Activated CD8-positive, alpha-beta memory T cell treated with anti-CD3 and anti-CD28 coated beads, Interleukin-2, amount 50 U/mL, for 1 hour (primary cell): Measurements from ENCODE around the gene WNT7A.

Experiments used
- DNase-seq: peaks from one replicate; pipeline ENCODE4 v3.0.0-alpha.2; 2020; ENCODE audit errors: extremely low read depth

Gene WNT7A

DNA sequence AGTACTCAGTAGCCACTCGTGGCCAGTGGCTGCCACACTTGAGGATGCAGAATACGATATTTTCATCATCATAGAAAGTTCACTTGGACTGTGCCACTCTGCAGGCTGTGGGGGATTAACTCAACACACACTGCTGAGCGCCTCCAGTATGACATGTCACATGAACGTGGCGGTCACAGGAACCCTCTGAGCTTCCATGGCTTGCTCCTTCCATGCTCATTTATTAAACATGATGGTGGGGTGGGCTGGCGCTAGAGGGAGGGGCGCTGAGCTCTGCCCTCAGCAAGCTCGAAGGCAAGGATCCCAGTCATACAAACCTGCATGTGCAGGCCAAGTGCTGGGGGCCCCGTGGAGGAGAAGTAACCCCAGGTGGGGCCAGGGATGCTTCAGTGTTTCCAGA, 85.5 kb downstream of the WNT7A start:
- no peak for DNase-seq

DNA sequence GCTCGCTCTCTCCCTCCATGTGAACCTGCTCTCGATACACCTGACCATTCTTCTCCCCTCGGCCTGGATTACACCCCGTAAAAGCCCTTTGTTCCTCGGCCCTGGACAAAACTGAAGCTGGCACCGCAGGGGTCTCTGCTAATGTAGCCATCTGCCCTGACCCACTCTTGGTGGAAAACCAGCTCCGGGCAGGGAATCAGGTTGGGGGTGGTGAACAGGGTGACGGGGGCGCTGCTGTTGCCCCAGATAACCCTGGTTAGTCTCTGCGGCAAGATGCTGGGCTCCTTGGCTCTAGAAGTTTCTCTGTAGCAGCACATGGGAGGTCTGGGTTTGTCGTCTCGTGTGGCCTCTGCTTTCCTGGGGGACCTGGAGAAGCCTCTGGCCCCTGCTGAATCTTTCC, 86.4 kb downstream of the WNT7A start:
- no peak for DNase-seq

DNA sequence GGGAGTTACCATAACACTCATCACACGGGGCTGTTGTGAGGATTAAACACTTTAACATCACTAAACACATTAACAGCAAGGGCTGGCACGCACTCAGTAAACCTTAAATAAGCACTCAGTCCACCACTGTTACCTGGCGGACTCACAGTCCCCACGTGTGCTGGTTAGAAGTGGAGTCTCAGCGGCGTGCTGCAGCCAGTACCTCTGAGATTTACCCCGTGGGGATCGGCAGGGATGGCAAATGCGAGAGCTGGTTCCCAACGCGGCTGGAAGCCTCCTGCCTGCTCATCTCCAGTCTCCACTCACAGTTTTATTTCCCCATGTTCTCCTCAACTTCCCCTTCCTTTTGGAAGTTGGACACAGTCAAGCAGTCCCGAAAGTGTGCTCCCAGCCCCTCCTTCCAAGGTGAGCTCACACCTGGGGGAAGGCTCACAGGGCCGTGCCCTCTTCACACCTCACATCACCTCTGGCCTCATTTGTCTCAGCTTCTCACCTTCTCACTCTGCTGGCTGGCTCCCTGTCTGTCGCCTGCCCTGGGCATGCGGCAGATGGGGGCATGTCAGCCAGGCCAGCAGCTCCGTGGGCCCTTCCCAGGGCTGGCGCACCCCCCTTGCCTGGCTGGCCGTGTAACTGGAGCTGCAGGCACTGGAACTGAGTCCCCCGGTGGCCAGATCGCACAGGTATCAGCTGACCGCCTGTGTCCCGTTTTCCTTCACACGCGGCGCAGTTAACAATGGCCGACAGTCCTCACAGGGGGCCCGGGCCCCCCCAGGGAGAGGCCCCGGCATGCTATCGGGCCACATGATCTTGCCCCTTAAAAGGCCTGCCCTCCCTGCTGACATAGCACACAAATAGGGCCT, 87.1 kb downstream of the WNT7A start:
- DNase-seq, result no peak

DNA sequence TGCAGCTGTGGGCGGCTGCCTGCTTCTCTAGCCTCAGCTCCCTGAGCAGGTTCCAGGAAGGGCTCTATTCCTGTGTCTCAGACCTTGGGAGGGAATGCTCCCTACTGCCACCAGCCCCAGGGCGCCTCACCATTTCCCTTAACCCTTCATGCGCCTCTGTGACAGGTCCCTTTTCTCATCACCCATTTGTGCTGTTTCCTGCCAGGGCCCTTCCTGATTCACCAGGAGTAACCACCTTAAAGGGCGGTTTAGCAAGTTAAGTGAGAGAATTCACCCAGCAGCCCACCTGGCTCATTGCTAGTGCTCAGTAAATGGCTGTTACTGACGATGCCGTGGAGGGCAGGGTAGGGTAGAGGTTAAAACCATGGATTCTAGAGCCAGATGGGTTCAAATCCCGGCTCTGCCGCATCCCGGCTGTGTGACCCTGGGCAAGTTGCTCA, 87.8 kb downstream of the WNT7A start:
- DNase-seq, result no peak

DNA sequence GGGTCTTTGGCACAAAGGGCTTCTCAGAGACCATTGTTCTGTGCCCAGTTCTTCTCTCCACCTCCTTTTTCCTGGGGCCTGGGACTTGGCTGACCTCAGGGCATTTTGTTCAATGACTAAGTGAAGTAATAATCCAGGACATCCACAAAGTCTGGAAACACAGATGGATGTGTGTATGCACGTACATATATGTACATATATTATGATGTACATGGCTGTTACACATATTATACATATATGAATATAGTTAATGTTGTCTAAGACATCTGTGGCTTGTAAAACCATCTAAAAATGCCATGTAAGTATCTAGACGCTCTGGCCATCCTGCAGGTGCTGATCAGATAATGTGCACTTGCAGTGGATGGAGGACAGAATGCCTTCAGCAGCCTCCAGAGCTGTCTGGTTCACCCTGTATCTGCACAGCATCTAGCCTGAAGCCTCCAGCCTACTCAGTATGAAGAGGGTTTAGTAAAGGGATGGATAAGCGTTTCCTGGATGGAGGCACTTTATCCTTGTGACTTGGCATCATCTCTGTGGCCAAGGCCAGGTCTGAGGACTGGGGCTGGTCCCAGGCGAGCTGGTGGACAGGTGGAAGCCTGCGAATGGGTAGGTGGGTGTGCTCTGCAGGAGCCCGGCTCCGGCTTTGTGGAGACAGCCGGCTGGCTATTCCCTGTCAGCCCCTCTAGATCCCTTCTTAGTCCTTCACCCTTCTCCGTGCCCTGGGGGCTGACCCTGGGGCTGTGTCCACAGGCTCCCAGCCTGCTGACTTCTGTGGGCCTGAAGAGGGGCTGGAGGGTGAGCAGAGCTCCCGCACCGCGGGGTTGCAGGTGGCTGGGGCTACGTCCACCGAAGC, 88.4 kb downstream of the WNT7A start:
- no peak for DNase-seq

DNA sequence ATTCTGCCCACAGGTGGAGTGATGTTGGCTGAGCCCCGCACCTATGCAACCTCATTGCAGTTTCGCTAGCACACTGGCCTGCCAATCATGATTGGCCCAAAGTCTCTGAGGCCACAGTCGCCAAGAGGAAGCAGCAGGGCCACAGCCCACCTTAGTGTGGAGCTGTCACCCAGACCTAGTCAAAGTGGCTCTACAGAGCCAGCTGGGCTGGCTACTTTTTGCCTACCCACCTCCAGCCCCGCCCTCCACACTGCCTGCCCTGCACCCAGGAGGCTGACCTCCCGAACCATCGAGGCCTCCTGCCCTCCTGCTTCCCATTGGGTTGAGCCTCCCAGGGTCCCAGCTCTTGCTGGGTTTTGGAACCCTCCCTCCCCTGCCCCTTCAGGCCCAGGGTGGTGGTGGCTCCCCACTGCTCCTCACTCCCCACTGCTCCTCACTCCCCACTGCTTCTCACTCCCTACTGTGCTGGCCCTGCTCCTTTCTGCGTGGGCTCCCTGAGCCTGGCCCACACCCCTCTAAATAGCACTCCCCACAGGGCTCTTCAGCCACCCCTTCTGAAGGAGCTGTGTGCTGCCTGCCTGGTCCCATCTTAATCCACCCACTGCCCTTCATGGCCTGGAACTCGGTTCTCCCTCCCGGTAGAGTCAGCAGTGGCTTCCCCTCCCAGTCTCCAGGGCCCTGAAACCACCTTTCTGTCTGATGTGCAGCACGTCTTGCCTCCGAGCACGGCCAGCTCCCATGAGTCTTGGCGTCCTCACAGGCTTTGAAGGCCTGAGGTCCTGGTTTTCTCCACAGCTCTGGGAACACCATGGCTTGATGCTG, 89.3 kb downstream of the WNT7A start:
- DNase-seq, result no peak

DNA sequence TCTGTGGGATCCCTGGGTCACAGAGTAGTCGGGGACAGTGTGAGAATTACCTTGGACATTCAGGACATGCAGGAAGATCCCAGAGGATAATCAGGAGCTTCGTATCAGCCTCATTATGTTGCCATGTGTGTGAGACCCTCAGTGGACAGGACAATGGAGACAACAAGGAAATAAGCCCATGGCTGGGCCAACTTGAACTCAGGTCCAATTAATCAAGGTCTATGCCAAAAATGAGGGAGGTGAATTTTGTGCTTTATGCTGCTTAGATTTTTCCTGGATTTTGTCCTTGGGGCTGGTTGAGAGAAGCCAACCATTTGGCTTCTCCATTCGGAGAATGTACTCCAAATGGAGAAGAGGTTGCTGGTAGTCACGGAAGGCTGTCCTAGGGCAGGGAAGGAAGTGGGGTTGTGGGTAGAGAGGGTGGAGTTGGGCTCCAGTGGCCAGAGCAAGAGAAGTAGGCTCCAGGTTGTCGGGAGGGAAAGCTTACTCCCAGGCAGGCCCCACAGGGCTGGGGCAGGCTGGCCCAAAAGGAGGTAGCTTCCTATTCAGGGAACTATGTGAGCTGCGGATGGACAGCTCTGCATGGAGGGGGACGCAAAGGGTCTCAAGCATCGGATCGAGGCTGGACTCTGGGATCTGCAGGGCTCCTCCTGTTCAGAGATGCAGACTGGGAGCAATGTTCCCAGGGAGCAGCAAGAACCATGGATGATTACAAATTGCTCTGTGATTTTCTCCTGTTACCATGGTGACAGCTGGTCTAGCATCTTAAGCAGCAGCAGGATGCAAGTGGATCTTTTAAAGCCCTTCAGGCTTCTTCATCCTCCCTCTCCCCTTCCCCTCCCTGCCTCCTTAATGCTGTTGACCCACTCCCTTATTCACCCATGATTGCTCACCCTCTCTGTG, 91.1 kb downstream of the WNT7A start:
- no peak for DNase-seq

DNA sequence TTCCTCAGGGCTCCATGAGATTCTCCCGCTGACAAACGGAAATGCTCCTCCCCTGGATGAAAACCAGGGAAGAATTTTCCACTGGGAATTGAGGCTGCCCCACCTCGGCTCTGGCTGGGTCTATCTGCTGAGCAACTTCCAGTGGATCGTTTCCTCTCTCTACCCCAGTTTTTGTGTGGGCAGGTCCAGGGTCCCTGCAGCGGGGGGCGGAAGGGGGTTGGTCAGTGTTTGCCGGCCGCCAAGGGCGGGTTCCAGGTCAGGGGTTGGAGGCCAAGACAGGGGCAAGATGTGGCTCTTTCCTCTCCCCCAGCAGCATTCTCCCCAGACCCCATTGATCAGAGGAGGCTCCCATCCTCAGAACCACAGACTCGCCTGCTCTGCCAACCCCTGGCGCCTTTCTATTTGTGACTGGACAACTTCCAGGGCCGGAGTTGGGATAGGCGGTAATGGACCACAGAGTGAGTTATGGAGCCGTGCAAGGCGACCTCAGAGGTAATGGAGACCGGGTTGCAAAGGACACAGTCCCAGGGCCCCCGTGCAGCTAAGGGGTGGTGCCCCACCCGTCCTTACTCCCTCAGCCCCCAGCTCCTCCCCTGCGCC, 92.2 kb downstream of the WNT7A start:
- no peak for DNase-seq

DNA sequence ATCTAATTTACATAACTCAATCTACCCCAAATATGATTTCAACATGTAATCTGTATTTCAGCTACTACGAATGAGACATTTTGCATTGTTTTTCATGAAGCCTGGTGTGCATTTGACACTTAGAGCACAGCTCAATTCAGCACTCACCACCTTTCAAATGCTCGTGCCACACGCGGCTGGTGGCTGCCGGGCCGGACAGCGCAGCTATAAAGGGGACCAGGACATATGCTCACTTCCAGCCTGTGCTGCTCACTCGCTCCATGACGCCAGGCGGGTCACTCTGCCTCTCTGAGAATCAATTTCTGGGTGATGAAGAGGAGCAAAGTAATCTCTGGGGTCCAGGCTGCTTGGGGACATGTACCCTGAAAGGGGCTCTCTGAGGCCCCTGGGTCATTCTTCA, 93.1 kb downstream of the WNT7A start:
- DNase-seq, result no peak

DNA sequence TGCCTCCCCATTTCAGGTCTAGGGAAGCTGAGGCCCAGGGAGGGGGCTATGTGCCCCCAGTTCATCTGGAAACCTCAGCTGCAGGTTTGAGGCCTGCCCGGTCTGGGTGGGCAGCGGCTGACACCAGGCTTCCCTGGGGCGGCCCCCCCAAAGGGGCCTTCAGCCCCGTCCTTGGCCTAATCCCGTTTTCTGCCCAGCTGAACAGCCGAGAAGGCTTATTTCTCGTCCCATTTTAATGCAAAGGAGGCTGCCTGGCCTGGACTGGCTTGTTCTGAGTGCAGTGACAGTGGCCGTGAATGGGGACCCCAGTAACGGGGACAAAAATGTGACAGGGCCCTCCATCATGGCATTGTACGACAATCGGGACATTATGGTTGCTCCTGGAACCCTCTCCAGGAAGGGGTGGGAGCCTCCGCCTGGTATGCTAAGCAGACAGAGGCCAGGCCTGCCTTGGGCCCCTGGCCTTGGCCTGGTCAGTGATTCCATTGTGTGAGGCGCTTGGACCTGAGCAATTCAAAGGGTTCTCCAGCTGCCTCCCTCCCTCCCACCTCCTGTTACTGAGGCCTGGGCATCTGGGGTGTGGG, 93.9 kb downstream of the WNT7A start:
- DNase-seq, result no peak

DNA sequence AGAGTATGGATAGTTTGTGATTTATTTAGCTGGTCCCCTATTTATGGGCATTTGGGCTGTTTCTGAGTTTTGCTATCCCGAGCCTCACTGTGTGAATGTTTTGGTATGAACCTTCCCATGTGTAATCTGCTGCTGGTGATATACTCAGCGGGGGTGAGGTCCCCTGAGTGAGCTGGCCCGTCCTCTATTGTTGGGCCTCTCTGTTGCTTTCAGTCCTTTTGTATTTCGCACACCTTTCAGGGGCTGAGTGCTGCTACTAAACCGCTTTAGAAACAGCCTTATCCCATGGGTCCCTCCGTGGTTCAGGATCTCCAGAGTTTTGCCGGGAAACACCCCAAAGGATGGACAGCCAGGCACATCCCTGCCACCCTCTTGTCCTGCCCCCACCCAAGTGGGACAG, 94.5 kb downstream of the WNT7A start:
- DNase-seq, result no peak

DNA sequence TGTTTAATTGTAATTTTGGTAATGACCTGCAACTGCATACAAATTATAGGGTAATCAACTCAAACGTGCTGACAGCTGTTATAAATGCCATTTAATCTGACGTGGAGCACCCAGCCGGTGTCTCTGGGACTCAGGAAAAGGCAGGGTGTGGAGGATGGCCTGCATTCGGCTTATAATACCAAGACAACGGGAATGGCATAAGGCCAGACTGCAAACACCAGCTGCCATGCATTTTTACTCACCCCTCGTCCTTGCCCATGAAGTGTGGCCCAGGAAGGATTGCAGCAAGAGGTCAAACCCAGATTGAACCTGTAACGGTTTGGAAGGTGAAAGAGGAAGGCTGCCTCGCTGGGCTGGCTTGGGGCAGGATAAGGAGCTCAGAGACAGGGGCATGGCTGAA, 96.4 kb downstream of the WNT7A start:
- DNase-seq, result no peak

DNA sequence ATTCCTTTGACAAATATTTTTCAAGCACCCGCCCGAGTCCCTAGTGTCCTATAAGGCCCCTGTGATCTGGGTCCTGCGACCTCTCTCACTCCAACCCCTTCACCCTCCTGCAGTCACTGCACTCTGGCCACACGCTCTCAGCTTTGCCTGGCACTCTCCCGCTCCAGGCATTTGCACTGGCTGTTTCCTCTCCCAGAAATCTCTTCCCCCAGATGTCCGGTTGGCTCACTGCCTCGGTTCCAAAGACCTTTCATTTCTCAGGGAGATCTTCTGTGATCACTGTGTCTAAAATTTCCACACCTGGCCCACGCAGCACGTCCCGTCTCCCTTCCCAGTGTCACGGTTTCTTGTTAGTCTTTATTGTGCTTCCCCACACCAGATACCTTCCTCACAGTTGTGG, 97.4 kb downstream of the WNT7A start:
- DNase-seq, result no peak

DNA sequence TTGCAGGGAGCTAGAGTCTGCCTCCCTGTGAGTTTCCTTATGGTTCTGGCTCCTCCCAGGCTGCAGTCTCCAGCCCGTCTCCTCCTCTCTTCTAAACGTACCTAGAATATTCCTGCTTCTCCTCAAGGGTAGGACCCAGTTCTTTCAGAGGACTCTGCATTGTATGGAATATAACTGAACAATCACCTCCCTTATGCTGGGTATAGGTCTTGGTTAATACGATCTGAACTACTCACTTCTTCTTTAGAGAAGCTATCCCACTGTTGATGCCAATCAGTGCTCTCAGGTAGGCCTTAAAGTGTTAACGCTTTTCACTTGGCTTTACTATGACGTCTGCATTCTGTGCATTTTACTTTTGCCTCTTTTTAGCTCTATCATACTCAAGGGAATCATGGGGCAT, 98.5 kb downstream of the WNT7A start:
- no peak for DNase-seq

DNA sequence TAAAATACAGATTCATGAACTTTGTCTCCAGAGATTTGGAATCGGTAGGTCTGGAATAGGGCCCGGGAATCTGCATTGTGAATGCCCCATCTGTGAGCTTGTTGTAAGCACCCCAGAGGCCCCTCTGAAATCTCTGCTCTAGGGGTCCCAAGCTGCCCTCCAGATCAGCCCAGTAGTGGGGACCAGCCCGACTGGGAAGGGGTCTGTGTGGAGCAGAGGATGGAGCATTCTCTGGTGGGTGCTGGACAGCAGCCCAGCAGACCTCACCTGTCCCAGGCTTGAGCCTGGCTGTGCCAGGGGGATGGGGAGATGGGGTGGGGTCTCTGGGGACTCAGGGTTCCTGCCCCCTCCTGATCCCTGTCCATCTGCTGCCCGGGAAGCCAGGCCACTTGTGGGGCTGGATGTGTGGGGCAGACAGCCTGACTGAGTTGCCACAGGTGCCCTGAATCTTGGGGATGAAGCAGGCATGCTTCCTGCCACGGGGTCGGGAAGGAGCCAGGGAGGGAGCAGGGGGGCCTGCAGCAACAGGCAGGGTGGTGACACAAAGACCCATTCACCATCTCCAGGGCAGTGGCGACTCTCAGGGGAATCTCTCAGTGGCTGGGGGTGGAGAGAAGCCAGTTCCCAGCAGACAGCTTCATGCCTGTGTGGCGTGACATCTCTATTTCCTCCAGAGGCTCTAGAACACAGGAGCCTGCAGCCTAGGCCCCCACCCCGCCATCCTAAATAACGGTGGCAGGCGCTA, 99.3 kb downstream of the WNT7A start:
- DNase-seq, result no peak

DNA sequence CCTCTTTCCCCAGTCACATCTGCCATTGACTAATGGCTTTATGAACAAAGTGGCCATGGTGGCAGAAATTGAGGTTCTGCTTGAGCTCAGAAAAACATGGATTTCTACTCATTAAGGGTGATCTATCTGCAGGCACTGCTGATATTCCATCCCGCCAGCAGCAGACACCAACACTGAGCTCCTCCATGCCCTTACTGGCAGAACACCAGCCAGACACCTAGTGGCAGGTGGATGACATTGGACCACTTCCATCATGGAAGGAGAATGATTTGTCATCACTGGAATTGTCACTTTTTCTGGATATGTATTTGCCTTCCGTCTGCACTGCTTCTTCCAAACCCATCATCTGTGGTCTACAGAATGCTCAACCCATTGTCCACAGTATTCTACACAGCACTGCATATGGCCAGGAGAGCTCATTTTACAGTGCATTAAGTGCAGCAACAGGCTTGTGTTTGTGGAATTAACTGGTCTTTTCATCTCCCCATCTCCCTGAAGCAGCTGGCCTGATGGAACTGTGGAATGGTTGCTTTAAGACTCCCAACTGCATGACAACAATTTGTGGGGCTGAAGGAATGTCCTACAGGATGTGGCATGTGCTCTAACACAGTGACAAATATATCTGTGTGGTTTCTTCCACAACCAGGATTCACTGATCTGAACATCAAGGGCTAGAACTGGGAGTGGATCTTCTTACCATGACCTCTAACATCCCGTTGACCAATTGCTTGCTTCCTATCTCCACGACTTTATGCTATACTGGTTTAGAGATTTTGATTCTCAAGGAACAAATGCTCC, 103.4 kb downstream of the WNT7A start:
- DNase-seq, result no peak

DNA sequence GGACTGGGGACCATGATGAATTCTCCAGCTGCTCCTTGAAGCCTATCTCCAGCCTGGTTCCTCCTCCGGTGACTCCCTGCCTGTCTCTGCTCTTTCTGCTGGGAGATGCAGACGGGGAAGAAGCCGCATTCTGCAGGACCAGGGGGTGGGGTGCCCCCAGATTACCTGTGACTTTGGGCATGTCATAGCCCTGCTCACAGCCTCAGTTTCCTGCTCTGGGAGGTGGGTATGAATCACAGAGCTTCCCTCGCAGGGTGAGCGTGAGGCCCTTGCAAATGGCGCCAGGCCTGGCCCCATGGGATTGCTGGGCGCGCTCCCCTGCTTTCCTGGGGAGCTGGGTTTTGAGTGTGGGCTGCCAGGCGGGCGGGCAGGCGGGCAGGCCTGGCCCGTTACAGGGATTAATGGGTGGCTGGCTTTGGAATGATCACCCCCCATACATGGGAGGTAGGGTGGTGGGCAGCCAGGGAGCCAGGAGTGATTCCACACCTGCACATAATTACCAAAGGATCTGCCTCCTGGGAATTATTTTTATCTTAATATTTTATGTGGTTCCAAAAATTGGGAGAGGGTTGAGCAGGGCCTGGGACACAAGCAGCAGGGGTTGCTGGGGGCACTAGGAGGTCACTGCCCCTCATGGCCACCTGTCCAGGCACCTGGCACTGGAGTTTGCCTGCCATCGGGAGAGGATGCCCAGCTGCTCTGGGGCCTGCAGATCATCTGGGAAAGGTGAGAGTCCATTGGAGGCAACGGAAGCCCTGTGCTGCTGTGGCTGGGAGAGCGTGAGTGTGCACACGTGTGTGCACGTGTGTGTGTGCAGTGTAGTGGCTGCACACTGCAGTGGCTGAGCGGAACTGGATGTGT, 106.8 kb downstream of the WNT7A start:
- no peak for DNase-seq

DNA sequence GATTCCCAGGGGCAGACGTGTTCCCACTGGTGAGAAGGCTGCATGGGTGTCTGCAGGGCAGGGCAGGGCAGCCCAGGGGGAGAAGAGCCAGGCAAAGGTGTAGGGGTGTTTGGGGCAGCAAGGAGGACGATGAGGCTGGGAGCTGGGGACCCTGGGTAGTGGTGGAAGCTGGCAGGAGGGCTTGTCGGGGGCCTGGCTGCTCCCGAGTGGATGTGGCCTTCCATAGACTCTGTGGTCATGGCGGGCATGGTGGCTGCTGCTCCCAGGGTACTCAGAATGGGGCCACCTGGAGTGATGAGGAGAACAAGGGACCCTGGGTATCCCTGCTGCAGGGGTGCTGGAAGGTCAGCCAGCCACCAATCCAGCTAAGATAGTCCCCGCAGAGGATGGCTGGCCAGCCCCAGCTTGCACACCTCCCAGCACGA, 107.5 kb downstream of the WNT7A start:
- no peak for DNase-seq
